Astrocyte of the cerebellum (primary cell): ENCODE results near the gene GP9.

Source experiments
- DNase-seq: peaks from one replicate; pipeline ENCODE4 v3.0.0-alpha.2; 2011; ENCODE audit warnings: low read depth
- H3K4me3 ChIP-seq: 2 replicates; pipeline ENCODE4 v1.5.1; 2011; ENCODE audit warnings: mild to moderate bottlenecking, low read depth, low read length, moderate library complexity
- CTCF ChIP-seq: IDR thresholded peaks from 2 replicates; pipeline ENCODE4 v1.5.1; 2012; ENCODE audit warnings: low read length, low read depth, moderate library complexity, mild to moderate bottlenecking; ENCODE audit errors: missing control alignments
- in situ Hi-C: cut with HindIII; loops from 2 replicates; pipeline ENCODE4 v1.10.0; 2017; ENCODE audit warnings: low sequenced_read_pairs

GP9 gene

GRCh38 chr3:129060276-129061022 is at the start of gene GP9:
TSS of gene GP9 (plus strand) at chr3:129060779. CDS start at chr3:129061740, 961 bp downstream.
- DNase-seq = no peak
- no peak within 1 kb of the TSS for H3K4me3 ChIP-seq
- in situ Hi-C loops = loop anchor here (5.0 kb wide), 2 partner anchors 57 to 63 kb away; no protein-coding TSS in a partner anchor
- TF ChIP-seq CTCF = no peak

GRCh38 chr3:129013491-129013891 is 47.1 kb upstream of the GP9 start:
- no peak overlapping the region for H3K4me3 ChIP-seq
- TF ChIP-seq CTCF = no peak
- DNase-seq = no peak
- in situ Hi-C loops = loop anchor here (10.0 kb wide), 1 partner anchor 241 kb away; no protein-coding TSS in a partner anchor

GRCh38 chr3:129014148-129014547 is 46.4 kb upstream of the GP9 start:
- DNase-seq = no peak
- no peak overlapping the region for H3K4me3 ChIP-seq
- no peak for TF ChIP-seq CTCF
- in situ Hi-C loops = loop anchor here (10.0 kb wide), 1 partner anchor 241 kb away; no protein-coding TSS in a partner anchor

GRCh38 chr3:129014793-129015345 is 45.7 kb upstream of the GP9 start:
- in situ Hi-C loops = loop anchor here (10.0 kb wide), 1 partner anchor 240 kb away; no protein-coding TSS in a partner anchor
- H3K4me3 ChIP-seq = no peak overlapping the region
- no peak for DNase-seq
- TF ChIP-seq CTCF = no peak

- DNase-seq = no peak
- in situ Hi-C loops = loop anchor here (10.0 kb wide), 1 partner anchor 239 kb away; no protein-coding TSS in a partner anchor
- no peak for TF ChIP-seq CTCF
- H3K4me3 ChIP-seq = no peak overlapping the region
Observed at GRCh38 chr3:129015388-129016105, 45.0 kb upstream of the GP9 start.

- no peak for DNase-seq
- TF ChIP-seq CTCF = no peak
- in situ Hi-C loops = loop anchor here (10.0 kb wide), 1 partner anchor 238 kb away; no protein-coding TSS in a partner anchor
- no peak overlapping the region for H3K4me3 ChIP-seq
Observed at GRCh38 chr3:129016356-129016719, 44.2 kb upstream of the GP9 start.
